DOHH2 (cell line): ENCODE results near the gene UBE2K.
"Not testable (repeated sequence)": the region's sequence is repeated elsewhere in the genome, so short reads cannot be mapped to it uniquely, and the experiment has no call there.

ENCODE experiments used
- EZH2phosphoT487 ChIP-seq: fragments of 200-600 bp; sonication (generic); IDR thresholded peaks from 2 replicates; pipeline ENCODE4 v1.6.1; 2017; ENCODE audit warnings: borderline replicate concordance, mild to moderate bottlenecking, antibody characterized with exemption, low read length, moderate library complexity, mixed read lengths
- TF ChIP-seq, protein P1 (sequence below): fragments of 200-600 bp; sonication (generic); IDR thresholded peaks from one replicate; pipeline ENCODE4 v1.5.1; 2014; ENCODE audit warnings: antibody characterized with exemption, mild to moderate bottlenecking, low read depth, low read length; ENCODE audit not compliant: poor library complexity, severe bottlenecking

DNA sequence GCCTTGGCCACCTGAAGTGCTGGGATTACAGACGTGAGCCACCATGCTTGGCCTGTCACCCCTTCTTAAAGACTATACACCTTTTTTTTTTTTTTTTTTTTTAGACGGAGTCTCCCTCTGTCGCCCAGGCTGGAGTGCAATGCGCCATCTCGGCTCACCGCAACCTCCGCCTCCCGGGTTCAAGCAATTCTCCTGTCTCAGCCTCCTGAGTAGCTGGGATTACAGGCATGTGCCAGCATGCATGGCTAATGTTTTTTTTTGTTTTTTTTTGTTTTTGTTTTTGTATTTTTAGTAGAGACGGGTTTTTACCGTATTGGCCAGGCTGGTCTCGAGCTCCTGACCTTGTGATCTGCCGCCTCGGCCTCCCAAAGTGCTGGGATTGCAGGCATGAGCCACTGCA is 6.9 kb downstream of the UBE2K start:
- not testable (repeated sequence) for TF ChIP-seq EZH2phosphoT487
- TF ChIP-seq, protein P1, sequence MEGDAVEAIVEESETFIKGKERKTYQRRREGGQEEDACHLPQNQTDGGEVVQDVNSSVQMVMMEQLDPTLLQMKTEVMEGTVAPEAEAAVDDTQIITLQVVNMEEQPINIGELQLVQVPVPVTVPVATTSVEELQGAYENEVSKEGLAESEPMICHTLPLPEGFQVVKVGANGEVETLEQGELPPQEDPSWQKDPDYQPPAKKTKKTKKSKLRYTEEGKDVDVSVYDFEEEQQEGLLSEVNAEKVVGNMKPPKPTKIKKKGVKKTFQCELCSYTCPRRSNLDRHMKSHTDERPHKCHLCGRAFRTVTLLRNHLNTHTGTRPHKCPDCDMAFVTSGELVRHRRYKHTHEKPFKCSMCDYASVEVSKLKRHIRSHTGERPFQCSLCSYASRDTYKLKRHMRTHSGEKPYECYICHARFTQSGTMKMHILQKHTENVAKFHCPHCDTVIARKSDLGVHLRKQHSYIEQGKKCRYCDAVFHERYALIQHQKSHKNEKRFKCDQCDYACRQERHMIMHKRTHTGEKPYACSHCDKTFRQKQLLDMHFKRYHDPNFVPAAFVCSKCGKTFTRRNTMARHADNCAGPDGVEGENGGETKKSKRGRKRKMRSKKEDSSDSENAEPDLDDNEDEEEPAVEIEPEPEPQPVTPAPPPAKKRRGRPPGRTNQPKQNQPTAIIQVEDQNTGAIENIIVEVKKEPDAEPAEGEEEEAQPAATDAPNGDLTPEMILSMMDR: not testable (repeated sequence)
